Suprapubic skin (tissue), 3 donors: ENCODE data around the gene SLIT1.

Experiments
- EP300 ChIP-seq: sonication (generic); formaldehyde crosslinking; IDR thresholded peaks from one replicate; pipeline ENCODE4 v1.6.1; 2017; ENCODE audit warnings: antibody characterized with exemption
- TF ChIP-seq, protein P1 (sequence below), 2 donors: fragments of 200-600 bp in 1 of 2; fragments of 450-650 bp in 1 of 2; sonication (generic) in 1 of 2; IDR thresholded peaks; one replicate each; pipeline ENCODE4 v1.5.1; 2016 to 2019; ENCODE audit warnings: antibody characterized with exemption in 2 of 2, mild to moderate bottlenecking in 1 of 2, moderate library complexity in 1 of 2

DNA sequence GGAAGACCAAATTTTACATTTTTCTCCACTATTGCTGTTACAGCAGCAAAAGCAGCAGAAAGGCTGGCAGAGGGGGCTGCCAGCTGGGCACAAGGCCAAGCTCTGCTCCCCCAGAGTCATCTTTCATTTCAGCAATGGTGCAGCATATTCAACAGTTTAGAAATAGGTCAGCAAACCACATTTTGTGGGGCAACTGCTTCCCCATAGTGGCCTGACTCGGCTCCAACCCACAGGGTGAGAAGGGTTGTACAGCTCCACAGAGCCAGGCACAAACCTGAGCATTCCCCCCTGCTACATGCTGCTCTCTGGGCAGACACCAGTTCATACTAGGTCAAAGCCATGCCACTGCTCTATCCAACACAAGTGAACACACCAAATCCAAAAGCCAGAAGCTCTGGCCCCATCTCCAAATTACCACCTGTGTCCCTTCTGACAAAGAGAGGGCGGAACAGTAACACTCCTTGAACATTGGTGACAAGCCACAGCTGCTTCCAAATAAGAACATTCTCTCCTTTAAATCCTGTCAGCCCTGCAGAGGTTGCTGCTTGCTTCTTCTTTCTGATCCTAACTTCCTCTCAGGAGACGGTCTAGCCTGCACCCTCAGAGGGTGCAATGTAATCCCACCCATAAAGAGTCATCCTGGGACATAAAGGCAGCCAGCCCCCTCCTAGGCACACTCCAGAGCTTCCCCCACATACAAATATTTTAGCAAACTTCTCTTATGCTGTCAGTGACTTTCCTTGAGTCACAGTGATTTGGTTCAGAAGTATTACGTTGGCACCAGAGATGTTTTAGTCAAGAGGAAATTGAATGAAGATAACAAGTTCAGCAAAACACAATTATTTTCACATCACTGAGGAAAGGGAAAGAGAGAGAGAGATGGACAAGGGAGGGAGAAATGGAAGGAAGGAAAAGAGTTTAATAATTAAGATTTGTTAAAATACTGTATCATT, 39.0 kb upstream of the SLIT1 start:
- TF ChIP-seq, protein P1, sequence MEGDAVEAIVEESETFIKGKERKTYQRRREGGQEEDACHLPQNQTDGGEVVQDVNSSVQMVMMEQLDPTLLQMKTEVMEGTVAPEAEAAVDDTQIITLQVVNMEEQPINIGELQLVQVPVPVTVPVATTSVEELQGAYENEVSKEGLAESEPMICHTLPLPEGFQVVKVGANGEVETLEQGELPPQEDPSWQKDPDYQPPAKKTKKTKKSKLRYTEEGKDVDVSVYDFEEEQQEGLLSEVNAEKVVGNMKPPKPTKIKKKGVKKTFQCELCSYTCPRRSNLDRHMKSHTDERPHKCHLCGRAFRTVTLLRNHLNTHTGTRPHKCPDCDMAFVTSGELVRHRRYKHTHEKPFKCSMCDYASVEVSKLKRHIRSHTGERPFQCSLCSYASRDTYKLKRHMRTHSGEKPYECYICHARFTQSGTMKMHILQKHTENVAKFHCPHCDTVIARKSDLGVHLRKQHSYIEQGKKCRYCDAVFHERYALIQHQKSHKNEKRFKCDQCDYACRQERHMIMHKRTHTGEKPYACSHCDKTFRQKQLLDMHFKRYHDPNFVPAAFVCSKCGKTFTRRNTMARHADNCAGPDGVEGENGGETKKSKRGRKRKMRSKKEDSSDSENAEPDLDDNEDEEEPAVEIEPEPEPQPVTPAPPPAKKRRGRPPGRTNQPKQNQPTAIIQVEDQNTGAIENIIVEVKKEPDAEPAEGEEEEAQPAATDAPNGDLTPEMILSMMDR (IDR thresholded peaks at IDR 0.05), result no peak
- TF ChIP-seq EP300, result no peak
